Ovary (tissue), 9 donors: ENCODE measurements around the gene SGCA. TPM values are rescaled to one million over a fixed set of nuclear protein-coding genes. Genes with fewer than 3 reads are reported as not detected.

Experiments
- DNase-seq, 5 donors: peaks; one replicate each; pipeline ENCODE4 v3.0.0-alpha.2; 2019 to 2020
- H3K27ac ChIP-seq, 2 donors: fragments of 200-600 bp; one replicate each; pipeline versions ENCODE4 v1.5.1 to v1.8.0; 2019 to 2022
- H3K27me3 ChIP-seq: fragments of 200-600 bp; one replicate; pipeline ENCODE4 v1.8.0; 2022
- H3K36me3 ChIP-seq: fragments of 200-600 bp; sonication (generic); one replicate; pipeline ENCODE4 v1.5.1; 2019
- H3K4me1 ChIP-seq: one replicate; pipeline ENCODE4 v1.8.1; 2013; ENCODE audit warnings: mild to moderate bottlenecking, moderate library complexity; ENCODE audit not compliant: insufficient read depth
- H3K4me3 ChIP-seq: fragments of 200-600 bp; sonication (generic); one replicate; pipeline ENCODE4 v1.5.1; 2017
- H3K9me3 ChIP-seq, 2 donors: fragments of 200-600 bp in 1 of 2; sonication (generic) in 1 of 2; one replicate each; pipeline versions ENCODE4 v1.5.1 to v1.8.1; 2013 to 2019; ENCODE audit warnings: mild to moderate bottlenecking in 1 of 2, moderate library complexity in 1 of 2
- CTCF ChIP-seq, 3 donors: fragments of 450-650 bp in 2 of 3; fragments of 200-600 bp in 1 of 3; IDR thresholded peaks; one replicate each; pipeline versions ENCODE4 v1.5.1 to v1.8.0; 2016 to 2022; ENCODE audit warnings: antibody characterized with exemption in 3 of 3, mild to moderate bottlenecking in 1 of 3
- EP300 ChIP-seq: sonication (generic); formaldehyde crosslinking; IDR thresholded peaks from one replicate; pipeline ENCODE4 v1.6.1; 2017; ENCODE audit warnings: antibody characterized with exemption
- POLR2A ChIP-seq: fragments of 450-650 bp; IDR thresholded peaks from one replicate; pipeline ENCODE4 v1.6.1; 2017; ENCODE audit warnings: antibody characterized with exemption, mild to moderate bottlenecking, moderate library complexity
- WGBS, 3 donors: extraction: QIAGEN DNeasy Blood & Tissue Kit in 1 of 3; methylation state at CpG; one replicate each; pipeline versions ENCODE4 v1.1.5 to v1.1.7; 2013 to 2017; 5-methylcytosine and 5-hydroxymethylcytosine counted together
- intact Hi-C, 4 donors: fragments of 100-400 bp; cut with DNase I; formaldehyde crosslinking; loops; one replicate each; pipeline versions ENCODE4 v1.11.0 to v1.15.1; 2022 to 2023
- polyA plus RNA-seq, 2 donors: library from polyadenylated mRNA; stranded (reverse); fragments of 200-250 nt in 1 of 2; fragments of 350-450 nt in 1 of 2; fragmentation: Illumina TruSeq in 1 of 2; extraction: RNeasy Lipid Tissue Mini Kit (QIAGEN cat#74804) in 1 of 2; gene quantifications; one replicate each; pipeline ENCODE4 v1.2.3, GENCODE V29; 2013 to 2014
- total RNA-seq, 7 donors: library from RNA; depleted of rRNA in 2 of 7; stranded (reverse); fragments of >200 nt in 2 of 7; fragmentation: NEBNext Ultra II Directional in 3 of 7; extraction: Animal tissue kit (Norgen Biotek cat#: 25700) in 3 of 7; gene quantifications; one replicate each; pipeline versions ENCODE4 v1.1.0 to v1.2.4, GENCODE V29; 2016 to 2023
- donor health status: DM: no; HTN: no; CAD: no; lungs with moderate emphysema.
- donor health status: DM: no; HTN: no; CAD: no.
- donor health status: Bipolar disorder and iron deficiency.
- donor health status: DM: yes; HTN: yes; CAD: no.
- donor health status: DM: no; HTN: no; CAD: no.
- donor health status: DM: yes; HTN: yes; CAD: no.

Gene SGCA
- total and polyA plus RNA-seq, 9 donors, result 0.48 to 3.4 (median 2.2) TPM

GRCh38 chr17:50133028-50133768 lies 32.6 kb upstream of the SGCA start:
- no peaks in the 10 kb centered on the region for H3K27me3 ChIP-seq
- H3K9me3 ChIP-seq, result no peaks in the 10 kb centered on the region
- 32 to 37% (median 35%) methylated on average over 7 of the region's 7 CpGs for WGBS, 3 donors
- TF ChIP-seq POLR2A (no peak), EP300 (no peak), CTCF (IDR thresholded peaks at IDR 0.05) (no peak)
- peaks cover 6% of the 10 kb centered on the region for H3K4me1 ChIP-seq
- H3K4me3 ChIP-seq, result no peak overlapping the region
- no peaks in the 10 kb centered on the region for H3K36me3 ChIP-seq
- DNase-seq, result peak in 2 of 5 donors; percentile 42 to 50
- intact Hi-C loops, result no loop called here
- H3K27ac ChIP-seq, result peak overlapping the region in 1 of 2 donors; percentile 13

GRCh38 chr17:50133769-50134099 lies 32.1 kb upstream of the SGCA start:
- intact Hi-C loops, result no loop called here
- Histone ChIP-seq H3K36me3 (no peaks in the 10 kb centered on the region), H3K4me3 (no peak overlapping the region), H3K9me3 (no peaks in the 10 kb centered on the region), H3K27ac (no peak overlapping the region), H3K27me3 (no peaks in the 10 kb centered on the region), H3K4me1 (peaks cover 6% of the 10 kb centered on the region)
- no peak for TF ChIP-seq CTCF (IDR thresholded peaks at IDR 0.05)
- TF ChIP-seq POLR2A, result no peak
- no peak for TF ChIP-seq EP300
- 8 to 14% (median 11%) methylated on average over 16 of the region's 16 CpGs for WGBS, 3 donors
- peak in 3 of 5 donors; percentile 47 to 71 (median 70) for DNase-seq

GRCh38 chr17:50134206-50135110 lies 31.3 kb upstream of the SGCA start:
- TF ChIP-seq EP300 (no peak), CTCF (IDR thresholded peaks at IDR 0.05) (no peak), POLR2A (no peak)
- Histone ChIP-seq H3K4me1 (peaks cover 6% of the 10 kb centered on the region), H3K4me3 (no peak overlapping the region), H3K9me3 (no peaks in the 10 kb centered on the region), H3K27me3 (no peaks in the 10 kb centered on the region), H3K36me3 (no peaks in the 10 kb centered on the region), H3K27ac (no peak overlapping the region)
- 43 to 52% (median 44%) methylated on average over 16 of the region's 16 CpGs for whole genome bisulfite sequencing, 3 donors
- DNase-seq, result peak in 2 of 5 donors; percentile 29 to 52
- intact Hi-C loops, result no loop called here

- H3K27me3 ChIP-seq, result no peaks in the 10 kb centered on the region
- 83 to 91% (median 90%) methylated on average over 16 of the region's 16 CpGs for WGBS, 3 donors
- intact Hi-C loops, result no loop called here
- no peak overlapping the region for H3K4me3 ChIP-seq
- no peaks in the 10 kb centered on the region for H3K9me3 ChIP-seq
- no peak for TF ChIP-seq POLR2A
- peaks cover 4% of the 10 kb centered on the region for H3K4me1 ChIP-seq
- H3K27ac ChIP-seq, result no peak overlapping the region
- H3K36me3 ChIP-seq, result no peaks in the 10 kb centered on the region
- peak in 1 of 5 donors; percentile 28 for DNase-seq
Observed at GRCh38 chr17:50135316-50136095, 30.3 kb upstream of the SGCA start.
